Activated CD8-positive, alpha-beta memory T cell treated with anti-CD3 and anti-CD28 coated beads for 1 hour (primary cell): ENCODE data around the gene RGS7.

Experiments used
- DNase-seq, 2 donors: peaks; one replicate each; pipeline ENCODE4 v3.0.0-alpha.2; 2020; ENCODE audit warnings: low read depth in 1 of 2; ENCODE audit errors: extremely low read depth in 1 of 2

RGS7 gene

GRCh38 chr1:240876071-240876470 lies 480.9 kb downstream of the RGS7 start:
- no peak for DNase-seq

GRCh38 chr1:240869071-240869470 lies 487.9 kb downstream of the RGS7 start:
- DNase-seq, result no peak

DNA sequence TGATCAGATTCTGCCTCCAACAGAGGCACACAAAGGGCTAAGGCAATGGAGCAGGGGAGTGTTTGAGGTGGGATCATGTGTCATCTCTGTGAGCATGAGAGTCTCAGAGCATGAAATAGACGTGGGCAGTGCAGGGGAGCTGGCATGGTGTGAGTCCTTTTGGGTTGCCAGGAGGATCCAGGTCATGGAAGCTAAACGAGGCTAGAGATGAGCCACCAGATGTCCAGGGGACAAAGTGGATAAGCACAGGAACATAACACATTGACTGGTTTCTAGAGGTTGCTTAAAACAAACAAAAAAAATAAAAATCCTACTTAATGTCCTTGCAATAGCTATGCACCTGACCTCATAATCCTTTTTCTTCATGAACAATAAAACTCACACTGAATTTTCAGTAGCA lies 490.3 kb downstream of the RGS7 start:
- DNase-seq, result no peak

DNA sequence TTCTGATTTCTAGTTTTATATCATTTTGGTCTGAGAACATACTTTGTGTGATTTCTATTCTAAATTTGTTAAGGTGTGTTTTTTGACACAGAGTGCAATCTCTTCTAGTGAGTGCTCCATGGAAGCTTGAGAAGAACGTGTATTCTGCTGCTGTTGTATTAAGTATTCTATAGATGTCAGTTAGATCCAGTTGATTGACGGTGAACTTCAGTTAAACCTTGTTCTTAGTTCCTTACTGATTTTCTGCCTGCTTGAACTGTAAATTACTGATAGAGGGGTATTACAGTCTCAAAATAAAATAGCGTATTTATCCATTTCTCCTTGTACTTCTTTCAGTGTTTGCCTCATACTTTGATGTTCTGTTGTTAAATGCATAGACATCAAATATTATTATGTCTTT lies 497.0 kb downstream of the RGS7 start:
- no peak for DNase-seq

DNA sequence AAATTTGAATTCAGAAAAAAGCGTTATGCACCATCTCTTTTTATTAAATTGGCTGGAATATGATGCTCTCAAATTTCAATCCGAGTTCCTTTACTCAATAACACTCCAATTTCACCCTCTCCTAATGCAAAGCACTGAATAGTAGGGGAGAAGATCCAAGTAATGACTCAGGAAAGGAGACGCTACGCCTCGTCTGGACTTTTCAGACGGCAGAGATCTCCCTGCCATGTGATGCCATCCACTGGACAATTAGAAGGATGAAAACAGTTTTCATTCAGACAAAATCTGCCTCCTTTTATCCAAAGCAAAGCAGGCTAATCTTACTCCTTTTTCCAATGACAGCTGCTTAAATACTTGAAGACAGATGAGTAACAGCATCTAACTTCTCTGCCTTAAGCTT lies 502.6 kb downstream of the RGS7 start:
- no peak for DNase-seq

DNA sequence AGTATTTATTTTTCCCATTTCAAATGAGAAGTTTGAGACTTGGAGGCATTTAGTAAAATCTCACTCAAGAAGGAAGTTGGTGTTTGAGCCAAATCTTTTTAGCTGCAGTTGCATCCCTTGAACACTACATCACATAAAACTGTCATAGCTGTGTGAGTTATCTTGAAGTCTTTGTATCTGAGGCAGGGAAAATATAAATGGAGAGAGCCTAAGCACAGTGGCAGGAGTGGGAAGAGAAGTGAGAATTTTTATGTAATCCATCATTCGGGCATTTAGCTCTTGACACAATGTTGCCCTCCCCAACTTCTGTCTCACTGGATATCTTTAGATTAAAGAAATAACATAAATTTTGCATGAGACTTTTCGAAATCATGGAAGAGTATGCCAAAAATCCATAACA lies 509.7 kb downstream of the RGS7 start:
- DNase-seq, result no peak

- DNase-seq, result no peak
These were observed 512.5 kb downstream of the RGS7 start for GRCh38 chr1:240844486-240844885.

GRCh38 chr1:240843798-240844197 lies 513.2 kb downstream of the RGS7 start:
- no peak for DNase-seq

DNA sequence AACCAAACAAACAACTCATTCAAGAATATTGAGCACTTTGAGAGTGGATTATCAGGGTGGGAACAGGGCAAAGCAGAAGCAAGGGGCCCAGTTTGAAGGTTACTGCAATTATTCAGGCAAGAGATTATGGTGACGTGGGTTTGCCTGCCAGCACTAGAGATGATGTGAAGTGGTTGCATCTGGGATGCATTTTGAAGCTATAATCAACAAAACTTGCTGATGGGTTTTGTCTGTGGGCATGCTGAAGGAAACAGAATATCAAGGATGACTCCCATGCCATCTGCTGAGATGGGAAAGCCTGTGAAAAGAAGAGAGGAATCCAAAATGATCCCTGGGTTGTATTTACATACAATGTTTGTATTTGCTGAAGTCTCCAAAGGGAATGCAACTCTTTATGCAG lies 520.7 kb downstream of the RGS7 start:
- DNase-seq, result no peak

DNA sequence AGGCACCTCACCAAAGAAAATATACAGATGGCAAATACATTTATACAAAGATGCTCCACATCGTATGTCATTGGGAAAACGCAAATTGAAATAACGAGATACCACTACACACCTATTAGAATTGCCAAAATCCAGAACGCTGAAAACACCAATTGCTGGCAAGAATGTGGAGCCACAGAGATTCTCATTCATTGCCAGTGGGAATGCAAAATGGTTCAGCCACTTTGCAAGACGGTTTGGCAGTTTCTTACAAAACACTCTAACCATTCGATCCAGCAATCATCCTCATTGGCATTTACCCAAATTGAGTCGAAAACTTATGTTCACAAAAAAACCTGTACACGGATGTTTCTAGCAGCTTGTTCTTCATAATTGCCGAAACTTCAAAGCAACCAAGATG lies 521.7 kb downstream of the RGS7 start:
- DNase-seq, result no peak

- DNase-seq, result no peak
These were observed 523.9 kb downstream of the RGS7 start for GRCh38 chr1:240833075-240833474.

- DNase-seq, result no peak
These were observed 525.1 kb downstream of the RGS7 start for GRCh38 chr1:240831922-240832321.

- no peak for DNase-seq
These were observed 525.8 kb downstream of the RGS7 start for GRCh38 chr1:240831191-240831631.

DNA sequence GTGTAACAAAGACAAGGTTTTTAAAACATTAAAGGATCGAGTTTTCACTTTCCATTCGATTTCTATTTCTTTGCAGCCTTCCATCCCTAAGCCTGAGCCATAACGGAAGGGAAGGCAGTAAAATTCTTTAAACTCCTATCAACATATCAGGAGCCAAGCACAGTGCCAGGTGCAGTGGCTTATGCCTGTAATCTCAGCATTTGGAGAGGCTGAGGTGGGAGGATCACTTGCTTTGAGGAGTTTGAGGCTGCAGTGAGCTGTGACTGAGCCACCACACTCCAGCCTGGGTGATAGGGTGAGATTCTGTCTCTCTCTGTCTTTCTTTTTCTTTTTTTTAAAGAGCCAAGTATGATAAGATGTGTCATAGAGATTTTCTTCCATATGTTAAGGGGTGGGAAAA lies 527.5 kb downstream of the RGS7 start:
- DNase-seq, result no peak

DNA sequence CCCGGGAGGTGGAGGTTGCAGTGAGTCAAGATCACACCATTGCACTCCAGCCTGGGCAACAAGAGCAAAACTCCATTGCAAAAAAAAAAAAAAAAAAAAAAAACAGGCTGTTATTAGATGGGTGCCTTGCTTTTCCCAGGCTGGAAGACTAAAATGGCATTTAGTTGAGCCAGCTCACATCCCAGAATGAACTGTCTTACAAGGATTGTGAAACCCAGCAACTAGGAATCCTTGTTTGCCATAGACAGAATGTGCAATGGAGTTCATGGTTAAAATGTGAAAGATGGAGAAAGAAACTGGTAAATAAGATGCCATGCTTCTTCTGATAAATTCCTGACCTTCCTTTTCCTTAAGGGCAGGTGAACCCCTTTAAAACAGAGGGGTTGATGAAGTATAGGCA lies 529.2 kb downstream of the RGS7 start:
- no peak for DNase-seq

DNA sequence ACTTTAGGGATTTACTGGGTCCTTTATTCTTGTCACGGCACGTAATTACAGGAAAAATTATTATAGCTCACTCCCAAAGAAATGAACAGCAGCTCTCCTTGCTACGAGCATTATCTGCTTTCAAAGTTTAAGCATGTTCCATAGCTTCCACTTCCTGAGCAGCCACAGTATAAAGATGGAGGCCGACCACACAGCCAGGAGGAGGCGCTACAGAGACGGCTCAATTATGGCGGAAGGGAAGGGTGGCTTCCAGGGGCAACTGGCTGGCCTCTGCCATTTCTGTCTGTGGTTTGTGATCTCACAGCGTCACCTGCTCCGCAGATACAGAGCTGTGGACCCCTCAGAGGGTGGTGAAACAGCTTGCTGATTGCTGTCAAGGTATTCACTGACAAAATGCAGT lies 532.8 kb downstream of the RGS7 start:
- DNase-seq, result no peak

- no peak for DNase-seq
These were observed 533.6 kb downstream of the RGS7 start for GRCh38 chr1:240823357-240823756.

- no peak for DNase-seq
These were observed 535.1 kb downstream of the RGS7 start for GRCh38 chr1:240821925-240822324.

GRCh38 chr1:240820816-240821215 lies 536.2 kb downstream of the RGS7 start:
- no peak for DNase-seq

DNA sequence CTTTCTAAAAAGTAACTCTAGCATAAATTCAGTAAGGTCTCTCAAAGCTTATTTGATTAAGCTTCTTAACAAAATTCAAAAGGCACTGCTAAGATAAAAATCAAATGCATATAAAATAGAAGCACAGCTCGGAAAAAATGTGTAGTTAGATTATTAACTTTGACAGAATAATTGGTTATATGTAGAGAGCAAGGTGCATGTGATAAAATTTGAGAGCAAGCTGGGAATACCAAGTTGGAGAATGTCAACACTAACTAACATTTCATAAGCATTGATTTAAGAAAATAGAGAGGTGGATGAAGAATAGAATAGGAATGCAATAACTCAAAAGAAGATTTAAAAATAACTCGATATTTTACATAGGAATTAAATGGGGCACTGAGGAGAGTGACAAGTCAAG lies 540.5 kb downstream of the RGS7 start:
- no peak for DNase-seq

DNA sequence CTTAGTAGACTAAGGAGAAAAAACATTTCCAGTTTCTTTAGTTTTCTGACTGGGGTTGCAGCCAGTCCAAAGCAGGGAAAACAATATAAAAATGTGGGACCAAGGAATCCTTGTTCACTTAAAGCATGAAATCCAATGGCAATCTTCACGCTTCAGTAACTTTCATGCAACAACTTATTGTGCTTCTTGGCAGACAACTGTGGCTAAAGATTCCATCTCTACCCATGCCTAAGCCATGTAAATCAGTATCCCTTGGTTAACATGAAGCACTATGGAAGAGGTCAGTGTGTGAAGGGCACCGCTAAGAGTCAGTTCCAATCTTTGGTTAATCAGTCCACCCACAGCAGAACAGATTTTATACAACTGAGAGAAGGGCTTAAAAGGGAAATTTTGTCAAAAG lies 543.3 kb downstream of the RGS7 start:
- DNase-seq, result no peak

DNA sequence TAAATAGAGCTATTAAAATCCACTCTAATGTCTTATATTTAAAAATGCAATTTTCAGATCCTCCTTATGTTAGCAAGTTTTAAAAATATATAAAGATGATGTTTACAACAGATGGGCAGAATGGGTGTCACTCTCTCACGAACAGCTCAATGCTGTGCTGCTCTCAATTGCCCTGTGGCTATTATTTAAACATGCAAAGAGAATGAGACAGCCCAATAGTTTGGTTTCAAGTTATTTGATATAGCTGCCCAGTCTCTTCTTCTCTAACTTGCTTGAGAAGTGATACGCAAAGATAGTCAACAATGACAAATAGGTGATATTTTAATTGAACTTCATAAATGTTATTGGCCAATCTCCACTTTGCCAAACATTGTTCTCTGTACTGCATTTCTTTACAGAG lies 545.7 kb downstream of the RGS7 start:
- DNase-seq, result no peak

GRCh38 chr1:240808381-240808780 lies 548.6 kb downstream of the RGS7 start:
- DNase-seq, result no peak

DNA sequence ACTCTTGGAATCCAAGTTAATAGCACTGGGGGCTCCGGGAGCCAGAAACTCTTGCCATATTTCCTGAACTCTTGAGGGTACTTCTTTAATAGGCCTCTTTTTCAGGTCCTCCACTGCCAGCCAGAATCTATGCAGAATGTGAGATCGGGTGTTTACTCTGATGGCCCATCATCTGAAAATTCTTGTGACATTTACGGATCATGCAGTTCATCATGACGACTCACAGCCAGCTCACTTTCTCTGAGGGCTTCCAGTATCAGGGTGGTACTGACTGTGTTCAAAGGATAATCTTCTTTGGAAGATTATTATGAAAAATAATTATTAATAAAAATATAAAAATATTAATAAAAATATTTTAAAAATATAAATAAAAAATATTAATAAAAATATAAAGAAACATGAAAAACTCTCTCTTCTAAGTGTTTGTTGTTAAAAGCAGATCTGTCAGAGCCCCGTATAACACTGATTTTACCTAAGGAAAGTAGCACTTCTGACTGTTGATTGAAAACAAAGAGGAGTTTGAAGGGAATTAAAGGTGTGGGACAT lies 550.7 kb downstream of the RGS7 start:
- DNase-seq, result no peak
